Measurements from ENCODE around the gene RPL13A. TPM values are rescaled to one million over a fixed set of nuclear protein-coding genes. Genes with fewer than 3 reads are reported as not detected.

RPL13A gene
- total RNA-seq, 1 donor from 2014 or later: 2,053 TPM

DNA sequence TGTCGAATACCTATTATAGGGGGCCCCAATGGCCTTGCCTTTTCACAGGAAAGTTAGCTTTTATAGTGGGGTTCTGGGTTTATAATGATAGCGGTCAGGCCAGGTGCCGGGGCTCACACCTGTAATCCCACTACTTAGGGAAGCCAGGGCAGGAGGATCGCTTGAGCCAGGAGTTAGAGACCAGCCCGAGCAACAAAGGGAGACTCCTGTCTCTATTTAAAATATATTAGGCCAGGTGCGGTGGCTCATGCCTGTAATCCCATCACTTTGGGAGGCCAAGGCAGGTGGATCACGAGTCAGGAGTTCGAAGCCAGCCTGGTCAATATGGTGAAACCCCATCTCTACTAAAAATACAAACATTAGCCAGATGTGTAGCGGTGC lies 16.2 kb downstream of the RPL13A start:
- H3K4me1 Mint-ChIP-seq: peaks cover 21% of the 10 kb centered on the region
- H3K36me3 Mint-ChIP-seq: peaks cover 6% of the 10 kb centered on the region
- H3K27me3 Mint-ChIP-seq (ENCODE audit: insufficient read depth, low read depth): peaks cover 14% of the 10 kb centered on the region
- Histone ChIP-seq H3K27me3 (no peaks in the 10 kb centered on the region), H3K4me3 (no peak overlapping the region), H3K27ac (no peak overlapping the region), H3K4me1 (peaks cover 6% of the 10 kb centered on the region), H3K4me2 (peak overlapping the region; percentile 45), H3K36me3 (peaks cover 2% of the 10 kb centered on the region), H4K20me1 (ENCODE audit: low read depth) (peaks cover 22% of the 10 kb centered on the region), H3K79me2 (ENCODE audit: low read depth) (peaks cover 6% of the 10 kb centered on the region), H3K9ac (no peak overlapping the region), H2AFZ (replicated peaks) (no peak overlapping the region), H3K9me3 (ENCODE audit: low read depth) (no peaks in the 10 kb centered on the region), H3F3A (ENCODE audit: low read depth) (peaks cover 41% of the 10 kb centered on the region)
- DNase-seq (ENCODE audit: low spot score): peak; percentile 1
- no peaks in the 10 kb centered on the region for H3K9me3 Mint-ChIP-seq
- TF ChIP-seq, protein P1, sequence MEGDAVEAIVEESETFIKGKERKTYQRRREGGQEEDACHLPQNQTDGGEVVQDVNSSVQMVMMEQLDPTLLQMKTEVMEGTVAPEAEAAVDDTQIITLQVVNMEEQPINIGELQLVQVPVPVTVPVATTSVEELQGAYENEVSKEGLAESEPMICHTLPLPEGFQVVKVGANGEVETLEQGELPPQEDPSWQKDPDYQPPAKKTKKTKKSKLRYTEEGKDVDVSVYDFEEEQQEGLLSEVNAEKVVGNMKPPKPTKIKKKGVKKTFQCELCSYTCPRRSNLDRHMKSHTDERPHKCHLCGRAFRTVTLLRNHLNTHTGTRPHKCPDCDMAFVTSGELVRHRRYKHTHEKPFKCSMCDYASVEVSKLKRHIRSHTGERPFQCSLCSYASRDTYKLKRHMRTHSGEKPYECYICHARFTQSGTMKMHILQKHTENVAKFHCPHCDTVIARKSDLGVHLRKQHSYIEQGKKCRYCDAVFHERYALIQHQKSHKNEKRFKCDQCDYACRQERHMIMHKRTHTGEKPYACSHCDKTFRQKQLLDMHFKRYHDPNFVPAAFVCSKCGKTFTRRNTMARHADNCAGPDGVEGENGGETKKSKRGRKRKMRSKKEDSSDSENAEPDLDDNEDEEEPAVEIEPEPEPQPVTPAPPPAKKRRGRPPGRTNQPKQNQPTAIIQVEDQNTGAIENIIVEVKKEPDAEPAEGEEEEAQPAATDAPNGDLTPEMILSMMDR (IDR thresholded peaks at IDR 0.05): no peak
- TF ChIP-seq EZH2phosphoT487 (IDR thresholded peaks at IDR 0.05): no peak
- no peak for TF ChIP-seq EZH2 (IDR thresholded peaks at IDR 0.05)
- H3K4me3 Mint-ChIP-seq: no peak overlapping the region
- no peak overlapping the region for H3K27ac Mint-ChIP-seq

- no peak overlapping the region for H3K4me2 ChIP-seq
- peaks cover 6% of the 10 kb centered on the region for H3K4me1 ChIP-seq
- H2AFZ ChIP-seq (replicated peaks): no peak overlapping the region
- peaks cover 13% of the 10 kb centered on the region for H3K27me3 Mint-ChIP-seq (ENCODE audit: insufficient read depth, low read depth)
- H3K27ac ChIP-seq: no peak overlapping the region
- peak overlapping the region; percentile 35 for H3K27ac Mint-ChIP-seq
- H3K36me3 Mint-ChIP-seq: no peaks in the 10 kb centered on the region
- peaks cover 19% of the 10 kb centered on the region for H3K4me1 Mint-ChIP-seq
- no peak overlapping the region for H3K4me3 Mint-ChIP-seq
- H3K9me3 ChIP-seq (ENCODE audit: low read depth): no peaks in the 10 kb centered on the region
- TF ChIP-seq EZH2phosphoT487 (IDR thresholded peaks at IDR 0.05): no peak
- TF ChIP-seq, protein P1 (IDR thresholded peaks at IDR 0.05): peak; percentile 93
- TF ChIP-seq EZH2 (IDR thresholded peaks at IDR 0.05): no peak
- no peaks in the 10 kb centered on the region for H3K9me3 Mint-ChIP-seq
- DNase-seq (ENCODE audit: low spot score): peak; percentile 79
- no peaks in the 10 kb centered on the region for H3K36me3 ChIP-seq
- H3K9ac ChIP-seq: no peak overlapping the region
- H3F3A ChIP-seq (ENCODE audit: low read depth): peaks cover 17% of the 10 kb centered on the region
- no peaks in the 10 kb centered on the region for H4K20me1 ChIP-seq (ENCODE audit: low read depth)
- H3K79me2 ChIP-seq (ENCODE audit: low read depth): no peaks in the 10 kb centered on the region
- H3K4me3 ChIP-seq: no peak overlapping the region
- H3K27me3 ChIP-seq: no peaks in the 10 kb centered on the region
These were observed 19.2 kb downstream of the RPL13A start for GRCh38 chr19:49506575-49507105.

DNA sequence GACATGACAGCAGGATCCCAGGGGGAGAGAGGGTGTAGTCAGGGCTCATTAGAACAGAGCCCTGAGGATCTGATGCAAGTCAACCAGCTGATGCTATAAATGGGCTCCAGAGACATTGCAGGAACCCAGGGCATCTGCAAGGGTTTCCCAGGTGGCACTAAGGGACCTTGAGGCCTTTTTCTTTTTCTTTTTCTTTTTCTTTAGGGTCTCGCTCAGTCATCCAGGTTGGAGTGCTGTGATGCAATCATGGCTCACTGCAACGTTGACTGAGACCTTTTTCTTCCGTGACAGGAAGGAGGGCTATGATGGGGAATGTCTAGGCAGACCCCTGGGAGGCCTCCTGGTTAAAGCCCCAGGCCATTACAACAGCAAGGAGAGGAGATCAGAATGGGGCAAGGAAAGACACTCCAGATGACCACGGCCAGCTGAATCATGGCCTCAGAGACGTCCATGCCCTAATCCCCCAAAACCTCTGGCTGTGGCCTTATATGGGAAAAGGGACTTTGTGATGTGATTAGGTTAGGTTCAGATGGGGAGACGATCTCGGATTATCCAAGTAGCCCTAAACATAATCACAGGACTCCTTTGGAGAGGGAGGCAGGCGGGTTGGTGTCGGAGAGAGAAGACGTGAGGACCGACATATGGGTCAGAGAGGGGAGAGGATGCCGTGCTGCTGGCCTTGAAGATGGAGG lies 20.5 kb downstream of the RPL13A start:
- Histone ChIP-seq H3K27me3 (no peaks in the 10 kb centered on the region), H3K4me2 (no peak overlapping the region), H2AFZ (replicated peaks) (no peak overlapping the region), H3F3A (ENCODE audit: low read depth) (peaks cover 17% of the 10 kb centered on the region), H3K36me3 (no peaks in the 10 kb centered on the region), H3K4me1 (peaks cover 14% of the 10 kb centered on the region), H3K79me2 (ENCODE audit: low read depth) (no peaks in the 10 kb centered on the region), H3K4me3 (no peak overlapping the region), H3K9me3 (ENCODE audit: low read depth) (no peaks in the 10 kb centered on the region), H3K27ac (no peak overlapping the region), H4K20me1 (ENCODE audit: low read depth) (no peaks in the 10 kb centered on the region), H3K9ac (no peak overlapping the region)
- Mint-ChIP-seq H3K27ac (peak overlapping the region; percentile 64), H3K4me3 (peak overlapping the region; percentile 69), H3K27me3 (ENCODE audit: insufficient read depth, low read depth) (peaks cover 16% of the 10 kb centered on the region), H3K36me3 (no peaks in the 10 kb centered on the region), H3K9me3 (no peaks in the 10 kb centered on the region), H3K4me1 (peaks cover 23% of the 10 kb centered on the region)
- TF ChIP-seq EZH2phosphoT487 (IDR thresholded peaks at IDR 0.05): no peak
- TF ChIP-seq EZH2 (IDR thresholded peaks at IDR 0.05): no peak
- TF ChIP-seq, protein P1 (IDR thresholded peaks at IDR 0.05): no peak
- peak; percentile 1 for DNase-seq (ENCODE audit: low spot score)
